Endodermal cell (in vitro differentiated cells): ENCODE data around the gene TOM1L2. TPM values are rescaled to one million over a fixed set of nuclear protein-coding genes. Genes with fewer than 3 reads are reported as not detected.

Experiments used
- DNase-seq: peaks from one replicate; pipeline ENCODE4 v3.0.0-alpha.2; 2017
- H3K27ac ChIP-seq: 2 replicates; pipeline ENCODE4 v1.5.1; 2013; ENCODE audit warnings: mild to moderate bottlenecking, low read depth, low read length, moderate library complexity
- H3K27me3 ChIP-seq: 2 replicates; pipeline ENCODE4 v1.6.1; 2013; ENCODE audit warnings: mild to moderate bottlenecking, low read length, moderate library complexity; ENCODE audit not compliant: insufficient read depth, control insufficient read depth, poor library complexity, severe bottlenecking
- H3K36me3 ChIP-seq: 2 replicates; pipeline ENCODE4 v1.7.0; 2013; ENCODE audit warnings: mild to moderate bottlenecking, low read length, moderate library complexity; ENCODE audit not compliant: control insufficient read depth, insufficient read depth
- H3K4me1 ChIP-seq: one replicate; pipeline ENCODE4 v1.7.0; 2013; ENCODE audit warnings: low read length; ENCODE audit not compliant: control insufficient read depth, insufficient read depth
- H3K4me3 ChIP-seq: 2 replicates; pipeline ENCODE4 v1.5.1; 2013; ENCODE audit warnings: mild to moderate bottlenecking, low read length, moderate library complexity
- H3K9ac ChIP-seq: 2 replicates; pipeline ENCODE4 v1.6.1; 2013; ENCODE audit warnings: mild to moderate bottlenecking, low read length, moderate library complexity; ENCODE audit not compliant: poor library complexity, severe bottlenecking; ENCODE audit errors: extremely low read depth
- H3K9me3 ChIP-seq: 2 replicates; pipeline ENCODE4 v1.6.1; 2013; ENCODE audit warnings: mild to moderate bottlenecking, low read length, moderate library complexity; ENCODE audit not compliant: control insufficient read depth
- H3K27ac Mint-ChIP-seq: 2 replicates; pipeline ENCODE4 v1.8.0; 2020; ENCODE audit warnings: mixed read lengths
- H3K27me3 Mint-ChIP-seq: 2 replicates; pipeline ENCODE4 v1.8.0; 2021; ENCODE audit warnings: mild to moderate bottlenecking, mixed read lengths; ENCODE audit not compliant: insufficient read depth
- H3K36me3 Mint-ChIP-seq: 2 replicates; pipeline ENCODE4 v1.8.0; 2020; ENCODE audit warnings: low read depth, mixed read lengths
- H3K4me1 Mint-ChIP-seq: 2 replicates; pipeline ENCODE4 v1.8.0; 2020; ENCODE audit warnings: mixed read lengths
- H3K4me3 Mint-ChIP-seq: 2 replicates; pipeline ENCODE4 v1.8.0; 2020; ENCODE audit warnings: mild to moderate bottlenecking, moderate library complexity, mixed read lengths
- H3K9me3 Mint-ChIP-seq: 2 replicates; pipeline ENCODE4 v1.8.0; 2020; ENCODE audit warnings: mild to moderate bottlenecking, mixed read lengths
- WGBS, 2 experiments: methylation state at CpG; one replicate each; pipeline versions ENCODE4 v1.1.5 to v1.1.7; 2013; ENCODE audit warnings: missing lambda C conversion rate in 2 of 2, mixed read lengths in 1 of 2; ENCODE audit not compliant: insufficient coverage in 1 of 2, insufficient read length in 1 of 2; 5-methylcytosine and 5-hydroxymethylcytosine counted together
- total RNA-seq, 2 donors: library from RNA; stranded (reverse); fragmentation: NEBNext Ultra II Directional in 1 of 2; extraction: Animal tissue kit (Norgen Biotek cat#: 25700) in 1 of 2; gene quantifications; 2 replicates in 1 of 2; 3 replicates in 1 of 2; pipeline ENCODE4 v1.2.1, GENCODE V29; 2021
- TF ChIP-seq, protein P1 (sequence below): fragments of 200-600 bp; sonication (generic); conservative IDR thresholded peaks from 2 replicates; pipeline ENCODE4 v1.5.0; 2021; ENCODE audit warnings: antibody characterized with exemption, mild to moderate bottlenecking

Gene TOM1L2
- total RNA-seq, 2 donors from 2014 or later, result 10.2 to 11.5 TPM

DNA sequence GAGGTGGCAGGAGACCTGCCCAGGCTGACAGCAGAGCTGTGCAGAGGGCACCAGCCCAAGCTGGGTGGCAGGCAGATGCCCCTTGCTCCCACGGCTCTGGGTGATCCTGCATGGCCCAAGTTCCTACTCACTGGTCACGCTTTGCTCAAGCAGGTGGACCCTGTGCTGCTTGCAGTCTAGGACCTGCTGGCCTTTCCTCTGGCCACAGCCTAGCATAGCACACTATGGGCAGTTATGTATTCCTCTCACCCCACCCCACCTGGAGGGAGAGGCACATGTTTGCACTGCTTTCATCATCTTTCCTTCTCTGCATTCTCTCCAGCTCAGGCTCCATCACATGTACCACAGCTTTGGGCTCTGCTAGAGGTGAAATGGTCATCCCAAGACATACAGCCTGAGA lies 115.8 kb downstream of the TOM1L2 start:
- H3K27ac Mint-ChIP-seq, result no peak overlapping the region
- 93 to 100% methylated on average over 2 of the region's 2 CpGs for WGBS, 2 experiments
- Histone ChIP-seq H3K36me3 (no peaks in the 10 kb centered on the region), H3K27me3 (no peaks in the 10 kb centered on the region), H3K27ac (no peak overlapping the region), H3K9ac (no peak overlapping the region), H3K9me3 (no peaks in the 10 kb centered on the region), H3K4me3 (no peak overlapping the region), H3K4me1 (no peaks in the 10 kb centered on the region)
- peak; percentile 42 for DNase-seq
- H3K4me3 Mint-ChIP-seq, result no peak overlapping the region
- TF ChIP-seq, protein P1, sequence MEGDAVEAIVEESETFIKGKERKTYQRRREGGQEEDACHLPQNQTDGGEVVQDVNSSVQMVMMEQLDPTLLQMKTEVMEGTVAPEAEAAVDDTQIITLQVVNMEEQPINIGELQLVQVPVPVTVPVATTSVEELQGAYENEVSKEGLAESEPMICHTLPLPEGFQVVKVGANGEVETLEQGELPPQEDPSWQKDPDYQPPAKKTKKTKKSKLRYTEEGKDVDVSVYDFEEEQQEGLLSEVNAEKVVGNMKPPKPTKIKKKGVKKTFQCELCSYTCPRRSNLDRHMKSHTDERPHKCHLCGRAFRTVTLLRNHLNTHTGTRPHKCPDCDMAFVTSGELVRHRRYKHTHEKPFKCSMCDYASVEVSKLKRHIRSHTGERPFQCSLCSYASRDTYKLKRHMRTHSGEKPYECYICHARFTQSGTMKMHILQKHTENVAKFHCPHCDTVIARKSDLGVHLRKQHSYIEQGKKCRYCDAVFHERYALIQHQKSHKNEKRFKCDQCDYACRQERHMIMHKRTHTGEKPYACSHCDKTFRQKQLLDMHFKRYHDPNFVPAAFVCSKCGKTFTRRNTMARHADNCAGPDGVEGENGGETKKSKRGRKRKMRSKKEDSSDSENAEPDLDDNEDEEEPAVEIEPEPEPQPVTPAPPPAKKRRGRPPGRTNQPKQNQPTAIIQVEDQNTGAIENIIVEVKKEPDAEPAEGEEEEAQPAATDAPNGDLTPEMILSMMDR, result no peak
- peaks cover 2% of the 10 kb centered on the region for H3K4me1 Mint-ChIP-seq
- H3K36me3 Mint-ChIP-seq, result no peaks in the 10 kb centered on the region
- peaks cover under 1% of the 10 kb centered on the region for H3K27me3 Mint-ChIP-seq
- no peaks in the 10 kb centered on the region for H3K9me3 Mint-ChIP-seq

DNA sequence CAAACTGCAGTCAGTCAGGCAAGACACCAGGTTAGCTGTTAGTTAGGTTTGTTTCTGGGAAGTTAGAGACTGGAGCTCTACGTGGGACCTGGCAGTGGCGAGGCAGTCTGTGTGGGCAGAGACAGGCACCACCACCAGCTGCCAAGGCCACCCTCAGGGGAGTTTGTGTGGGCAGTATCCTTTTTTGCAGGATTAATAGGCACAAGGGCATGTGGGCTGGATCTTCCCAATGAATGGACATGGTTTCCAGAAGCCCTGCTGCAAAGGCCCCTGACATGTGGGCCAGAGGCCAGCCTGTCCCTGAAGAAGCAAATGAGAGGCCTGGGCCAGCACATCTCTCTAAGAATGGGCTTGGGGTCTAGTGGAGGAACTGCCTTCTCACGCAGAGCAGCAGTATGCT lies 116.2 kb downstream of the TOM1L2 start:
- H3K4me3 Mint-ChIP-seq, result no peak overlapping the region
- Histone ChIP-seq H3K27me3 (no peaks in the 10 kb centered on the region), H3K4me1 (no peaks in the 10 kb centered on the region), H3K9me3 (no peaks in the 10 kb centered on the region), H3K36me3 (no peaks in the 10 kb centered on the region), H3K27ac (no peak overlapping the region), H3K4me3 (no peak overlapping the region), H3K9ac (no peak overlapping the region)
- no peaks in the 10 kb centered on the region for H3K36me3 Mint-ChIP-seq
- peak; percentile 45 for DNase-seq
- no peaks in the 10 kb centered on the region for H3K9me3 Mint-ChIP-seq
- WGBS, 2 experiments, result 93 to 95% methylated on average over 3 of the region's 3 CpGs
- H3K27me3 Mint-ChIP-seq, result peaks cover 2% of the 10 kb centered on the region
- TF ChIP-seq, protein P1, result no peak
- peaks cover 5% of the 10 kb centered on the region for H3K4me1 Mint-ChIP-seq
- H3K27ac Mint-ChIP-seq, result no peak overlapping the region

DNA sequence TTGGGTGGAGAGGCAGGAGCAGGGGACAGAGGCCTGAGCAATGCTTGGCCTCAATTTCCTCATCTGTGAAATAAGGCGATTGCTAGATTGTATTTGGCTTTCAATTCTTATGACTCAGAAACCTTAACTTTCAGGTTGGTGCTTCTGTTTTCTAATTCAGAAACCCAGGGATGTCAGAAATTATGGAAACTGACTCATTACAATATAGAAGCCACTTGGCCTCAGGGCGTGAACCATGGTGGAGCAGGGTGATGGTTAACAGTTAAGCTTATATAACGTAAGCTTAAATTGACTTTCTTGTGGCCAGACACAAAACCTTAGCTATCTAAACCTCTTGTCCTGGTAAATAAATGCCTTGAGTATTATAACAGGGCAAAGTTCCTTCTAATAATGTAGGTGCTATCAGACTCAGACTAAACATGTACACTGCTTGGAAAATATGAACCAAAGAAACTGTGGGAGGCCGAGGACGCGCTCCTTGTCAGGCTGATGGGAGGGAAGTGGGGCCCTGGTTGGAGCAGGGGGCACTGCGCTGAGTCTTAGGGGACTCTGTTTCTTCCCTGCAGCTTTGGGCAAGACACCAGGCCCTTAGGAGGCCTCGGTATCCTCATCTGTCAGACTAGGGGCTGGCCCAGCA lies 118.3 kb downstream of the TOM1L2 start:
- Mint-ChIP-seq H3K4me1 (peaks cover 17% of the 10 kb centered on the region), H3K27ac (no peak overlapping the region), H3K36me3 (no peaks in the 10 kb centered on the region), H3K9me3 (no peaks in the 10 kb centered on the region), H3K27me3 (peaks cover 2% of the 10 kb centered on the region), H3K4me3 (no peak overlapping the region)
- no peaks in the 10 kb centered on the region for H3K27me3 ChIP-seq
- H3K4me1 ChIP-seq, result no peaks in the 10 kb centered on the region
- 93 to 95% methylated on average over 4 to 8 of the region's 8 CpGs for WGBS, 2 experiments
- no peak overlapping the region for H3K9ac ChIP-seq
- TF ChIP-seq, protein P1, result no peak
- no peaks in the 10 kb centered on the region for H3K9me3 ChIP-seq
- no peak overlapping the region for H3K4me3 ChIP-seq
- no peaks in the 10 kb centered on the region for H3K36me3 ChIP-seq
- DNase-seq, result no peak
- H3K27ac ChIP-seq, result no peak overlapping the region
